Limb (tissue), 2 donors: ENCODE data around the gene GPR176.
"Not testable (repeated sequence)": the region's sequence is repeated elsewhere in the genome, so short reads cannot be mapped to it uniquely, and the experiment has no call there.

ENCODE experiments used
- DNase-seq, 2 donors: peaks; one replicate each; pipeline ENCODE4 v3.0.0-alpha.2; 2016; ENCODE audit errors: extremely low spot score in 2 of 2

GPR176 gene

DNA sequence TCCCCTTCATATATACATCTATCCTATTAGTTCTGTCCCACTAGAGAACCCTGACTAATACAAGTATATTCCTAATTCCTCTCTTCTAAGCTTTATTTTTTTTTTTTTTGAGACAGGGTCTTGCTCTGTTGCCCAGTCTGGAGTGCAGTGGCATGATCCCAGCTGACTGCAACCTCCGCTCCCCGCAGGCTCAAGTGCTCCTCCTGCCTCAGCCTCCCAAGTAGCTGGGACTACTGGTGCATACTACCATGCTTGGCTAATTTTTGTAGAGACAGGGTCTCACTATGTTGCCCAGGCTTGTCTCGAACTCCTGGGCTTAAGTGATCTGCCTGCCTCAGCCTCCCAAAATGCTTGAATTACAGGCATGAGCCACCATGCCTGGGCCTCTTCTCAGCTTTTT is 107.4 kb downstream of the GPR176 start:
- not testable (repeated sequence) for DNase-seq

DNA sequence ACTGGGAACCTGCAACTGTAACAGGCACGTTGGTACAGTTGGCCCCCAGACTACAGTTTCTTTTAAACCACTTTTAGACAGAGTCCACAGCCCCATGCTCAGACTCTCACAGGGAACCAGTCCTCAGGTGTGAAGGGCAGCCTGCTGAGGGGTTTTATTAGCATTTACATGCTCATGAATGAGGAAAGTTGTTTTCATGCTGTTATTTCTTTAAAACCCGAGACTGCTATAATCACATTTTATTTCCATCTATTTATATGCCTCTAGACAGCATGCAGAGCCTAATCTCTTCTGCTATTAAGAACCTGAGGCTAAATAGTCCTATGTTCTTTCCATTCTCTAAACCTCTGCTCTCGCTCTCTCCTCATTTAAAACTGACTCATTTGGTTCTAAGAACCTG is 111.2 kb downstream of the GPR176 start:
- no peak for DNase-seq

DNA sequence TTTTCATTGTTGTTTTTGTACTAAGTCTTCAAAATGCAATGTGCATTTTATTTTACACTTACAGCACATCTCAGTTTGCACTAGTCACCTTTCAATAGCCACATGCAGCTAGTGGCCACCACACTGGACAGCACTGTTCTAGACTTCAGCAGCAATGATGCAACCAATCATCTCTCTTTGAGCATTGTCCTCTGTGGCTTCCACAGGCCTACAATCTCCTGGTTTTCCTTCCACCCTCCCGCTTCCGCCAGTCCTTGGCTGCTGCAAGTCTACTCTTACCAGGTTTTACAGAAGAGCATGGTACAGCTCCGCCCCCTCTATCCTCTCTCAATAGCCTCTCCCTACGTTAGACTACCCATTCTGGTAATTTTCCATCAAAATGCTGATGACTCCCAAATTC is 112.3 kb downstream of the GPR176 start:
- no peak for DNase-seq

DNA sequence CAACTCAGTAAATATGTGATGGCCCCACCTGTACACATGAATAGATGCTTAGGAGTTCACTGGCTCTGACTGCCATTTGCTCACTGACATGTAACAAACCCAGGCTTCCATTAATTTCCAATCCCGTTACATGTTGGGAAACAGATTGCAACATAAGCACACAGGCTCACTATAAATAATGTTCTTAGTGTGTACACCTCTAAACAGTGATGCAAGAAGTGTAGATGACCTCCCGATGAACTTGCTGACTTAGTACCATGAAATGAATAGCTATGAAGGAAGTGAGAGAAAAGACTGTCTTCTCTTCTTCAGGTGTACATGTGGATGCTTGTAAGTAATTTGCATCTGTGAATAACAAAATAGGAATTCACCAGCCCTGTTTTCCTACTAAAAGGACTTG is 116.0 kb downstream of the GPR176 start:
- no peak for DNase-seq

DNA sequence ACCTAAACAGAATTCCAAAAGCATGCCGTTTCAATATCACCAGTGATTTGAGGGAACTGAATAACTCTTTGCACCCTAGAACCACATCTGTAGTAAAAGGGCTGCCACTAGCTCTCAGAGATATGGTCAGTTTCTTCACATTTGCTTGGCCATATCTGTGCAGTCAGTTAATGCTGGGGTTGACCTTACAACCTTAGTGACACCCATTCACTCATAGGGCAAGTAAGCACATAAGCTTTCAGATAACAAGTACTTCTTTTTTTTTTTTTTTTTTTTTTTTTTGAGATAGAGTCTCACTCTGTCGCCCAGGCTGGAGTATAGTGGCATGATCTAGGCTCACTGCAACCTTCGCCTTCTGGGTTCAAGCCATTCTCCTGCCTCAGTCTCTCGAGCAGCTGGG is 117.0 kb downstream of the GPR176 start:
- DNase-seq = no peak

DNA sequence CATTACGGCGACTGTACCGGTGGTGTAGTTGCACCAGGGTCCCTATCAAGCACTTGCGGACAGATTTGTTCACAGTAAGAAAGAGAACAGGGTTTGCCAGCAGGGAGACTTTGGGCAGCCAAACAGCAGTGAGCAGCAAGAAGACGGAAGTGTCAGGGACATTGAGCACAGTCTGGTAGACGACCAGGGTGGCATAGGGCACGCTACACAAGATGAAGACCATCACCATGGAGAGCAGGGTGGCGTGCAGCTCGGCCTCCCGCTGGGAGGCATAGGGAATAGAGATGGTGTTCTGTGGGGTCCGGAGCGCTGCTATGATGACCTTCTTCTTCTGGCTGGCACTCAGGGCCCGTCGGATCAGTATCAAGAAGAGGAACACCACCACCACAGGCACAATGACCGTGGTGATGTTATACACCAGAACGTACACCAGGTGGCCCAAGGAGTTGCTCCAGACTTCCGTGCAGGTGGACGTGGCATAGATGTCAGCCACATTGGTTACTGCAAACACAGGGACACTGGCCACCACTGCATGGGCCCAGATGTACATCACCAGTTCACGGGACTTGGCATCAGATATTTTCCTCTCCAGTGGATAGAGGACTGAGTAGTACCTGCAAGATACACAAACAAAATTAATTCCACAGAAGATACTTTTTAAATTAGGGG is 118.3 kb downstream of the GPR176 start:
- DNase-seq = no peak

DNA sequence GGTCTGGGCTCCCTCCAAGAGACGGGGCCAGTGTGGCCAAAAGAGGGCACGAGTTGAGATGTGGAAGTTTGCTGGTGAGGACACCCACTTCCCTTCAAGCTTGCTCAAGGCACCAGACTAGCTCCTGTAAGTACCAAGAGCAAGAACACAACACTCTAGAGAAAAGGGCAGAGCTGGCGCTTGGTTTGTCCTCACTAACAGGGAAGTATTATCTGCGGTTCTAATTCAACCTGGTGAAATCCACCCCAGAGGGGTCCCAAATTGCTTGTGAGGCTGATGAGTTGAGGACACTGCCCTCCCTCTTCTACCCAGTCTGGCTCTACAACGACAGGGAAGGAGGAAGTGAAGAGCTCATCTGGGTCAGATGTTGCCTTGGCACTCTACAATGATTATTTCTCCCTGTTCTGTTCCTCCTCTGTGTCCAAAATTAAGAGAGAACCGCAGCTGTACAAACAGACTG is 120.5 kb downstream of the GPR176 start:
- no peak for DNase-seq

DNA sequence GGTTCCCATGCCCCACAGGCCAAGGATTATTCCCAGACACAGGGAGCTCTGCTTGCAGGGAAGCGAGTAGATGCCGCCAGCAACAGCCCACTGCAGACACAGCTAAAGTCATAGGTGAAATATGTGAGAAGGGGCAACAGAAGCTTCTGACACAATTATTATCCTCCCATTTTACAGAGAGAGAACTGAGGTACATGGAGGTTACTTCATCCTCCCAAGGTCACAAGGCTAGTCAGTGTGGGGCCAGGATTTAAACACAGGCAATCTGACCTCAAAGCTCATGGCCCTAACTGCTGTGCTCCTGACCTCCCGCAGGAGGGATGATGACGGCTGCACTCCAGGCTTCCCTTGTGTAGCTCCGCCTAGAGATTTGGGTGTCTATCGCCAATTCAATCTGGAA is 121.7 kb downstream of the GPR176 start:
- DNase-seq = no peak

DNA sequence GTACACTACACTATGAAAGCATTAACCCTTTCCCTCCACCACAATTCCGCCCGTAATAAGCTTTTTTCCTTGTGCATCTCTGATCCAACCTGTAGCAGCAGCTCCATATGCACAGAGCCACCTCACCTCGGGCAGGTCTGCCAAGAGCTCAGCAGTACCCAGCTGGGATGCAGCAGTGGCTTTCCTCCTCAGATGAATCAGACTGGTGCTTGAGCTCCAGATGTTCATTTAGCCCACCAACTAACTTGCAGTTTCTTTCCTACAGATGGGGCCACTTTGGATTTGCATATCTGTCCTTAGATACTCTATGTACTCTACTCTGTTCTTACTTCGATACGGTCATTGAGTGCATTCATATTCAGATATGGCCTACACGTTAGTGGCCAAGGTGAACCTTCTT is 122.7 kb downstream of the GPR176 start:
- no peak for DNase-seq

DNA sequence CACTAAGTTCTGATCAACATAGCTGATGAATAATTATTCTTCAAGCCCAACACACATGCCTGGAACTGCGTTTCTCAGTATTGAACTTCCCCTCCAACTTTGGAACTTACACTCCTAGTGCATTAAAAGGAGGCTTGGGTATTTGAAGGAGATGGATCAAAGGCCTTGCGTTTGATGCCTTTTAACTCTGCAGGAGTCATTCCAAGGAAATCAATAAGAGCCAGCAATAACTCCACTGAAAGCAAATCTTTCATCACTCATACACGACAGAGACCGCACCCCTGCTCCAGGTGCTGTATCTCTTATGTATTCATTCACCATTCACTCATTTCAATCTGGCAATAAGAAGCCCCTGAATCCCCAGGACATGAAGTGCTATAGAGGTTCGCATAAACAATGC is 123.5 kb downstream of the GPR176 start:
- no peak for DNase-seq

DNA sequence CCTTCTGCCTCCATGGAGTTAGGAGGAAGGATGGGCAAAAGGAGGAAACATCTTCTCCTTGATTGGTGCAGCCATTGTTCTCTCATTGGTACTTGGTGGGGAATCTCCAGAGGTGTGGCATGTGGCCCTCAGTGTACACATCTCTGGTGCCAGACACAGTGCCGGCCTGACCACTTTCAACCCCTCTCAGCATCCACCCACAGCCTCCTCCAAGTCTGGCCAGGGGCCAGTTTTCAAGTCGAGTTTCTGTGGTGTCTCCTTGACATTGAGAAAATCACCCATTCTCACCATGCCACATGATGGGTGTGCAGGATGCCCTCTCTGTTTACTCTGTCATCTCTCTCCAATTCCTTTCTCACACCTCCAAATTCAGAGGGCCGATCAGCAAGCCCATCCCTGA is 124.6 kb downstream of the GPR176 start:
- no peak for DNase-seq

DNA sequence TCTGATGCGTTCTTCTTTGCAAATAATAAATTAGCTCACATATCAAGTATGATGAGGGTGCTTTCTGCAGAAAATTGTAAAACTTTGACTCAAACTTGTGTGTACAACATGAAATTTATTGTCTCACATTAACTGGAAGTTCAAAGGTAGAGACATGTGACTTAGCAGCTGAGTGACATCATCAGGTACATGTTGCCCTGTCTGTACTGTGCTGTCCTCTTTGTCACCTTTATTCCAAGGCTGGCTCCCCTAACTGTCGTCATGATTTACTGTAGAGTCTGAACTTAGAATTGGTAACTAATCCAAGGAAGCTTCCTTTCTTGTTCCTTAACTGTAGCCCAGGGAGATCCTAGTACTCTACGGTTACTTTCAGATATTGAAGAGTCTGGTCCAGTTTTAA is 125.1 kb downstream of the GPR176 start:
- DNase-seq = no peak

DNA sequence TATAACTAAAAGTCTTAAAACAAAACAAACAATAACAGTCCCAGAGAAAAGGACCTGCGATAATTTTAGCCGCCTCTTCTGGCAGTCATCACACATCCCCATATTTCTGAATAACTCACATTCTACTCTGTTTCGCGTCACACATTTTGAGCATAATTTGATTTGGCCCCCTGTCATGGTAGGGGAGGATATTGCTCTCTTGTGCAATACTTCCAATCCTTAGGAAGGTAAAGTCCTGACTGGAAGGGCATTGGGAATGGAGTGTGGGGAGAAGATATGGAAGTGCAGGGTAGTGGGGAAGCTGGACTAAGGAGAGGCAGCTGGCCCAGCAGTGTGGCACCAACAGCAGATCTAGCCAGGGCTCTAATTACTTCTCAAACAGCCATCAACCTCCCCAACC is 126.1 kb downstream of the GPR176 start:
- no peak for DNase-seq

DNA sequence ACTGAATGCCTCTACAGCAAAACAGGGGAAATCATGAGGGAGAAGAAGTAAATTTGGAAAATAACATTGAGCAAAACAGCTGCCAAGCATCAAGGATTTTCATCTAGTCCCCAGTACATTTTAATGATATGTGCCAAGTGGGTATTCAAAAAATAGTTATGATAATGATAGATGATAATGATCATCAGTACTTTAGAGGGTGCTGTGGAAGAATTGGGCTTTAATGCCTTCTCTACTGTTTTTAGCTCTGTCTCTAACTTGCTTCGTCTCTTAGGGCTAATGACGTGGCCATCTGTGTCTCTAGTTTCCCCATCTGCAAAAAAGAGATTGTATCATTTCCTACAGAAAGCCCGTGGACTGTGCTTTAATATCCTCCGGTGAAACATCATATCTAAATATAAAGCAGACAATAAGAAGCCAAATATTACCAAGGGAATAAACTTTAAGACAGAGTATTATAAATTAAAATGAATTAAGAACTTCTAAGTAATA is 127.2 kb downstream of the GPR176 start:
- peak in 1 of 2 donors; percentile 39 for DNase-seq

DNA sequence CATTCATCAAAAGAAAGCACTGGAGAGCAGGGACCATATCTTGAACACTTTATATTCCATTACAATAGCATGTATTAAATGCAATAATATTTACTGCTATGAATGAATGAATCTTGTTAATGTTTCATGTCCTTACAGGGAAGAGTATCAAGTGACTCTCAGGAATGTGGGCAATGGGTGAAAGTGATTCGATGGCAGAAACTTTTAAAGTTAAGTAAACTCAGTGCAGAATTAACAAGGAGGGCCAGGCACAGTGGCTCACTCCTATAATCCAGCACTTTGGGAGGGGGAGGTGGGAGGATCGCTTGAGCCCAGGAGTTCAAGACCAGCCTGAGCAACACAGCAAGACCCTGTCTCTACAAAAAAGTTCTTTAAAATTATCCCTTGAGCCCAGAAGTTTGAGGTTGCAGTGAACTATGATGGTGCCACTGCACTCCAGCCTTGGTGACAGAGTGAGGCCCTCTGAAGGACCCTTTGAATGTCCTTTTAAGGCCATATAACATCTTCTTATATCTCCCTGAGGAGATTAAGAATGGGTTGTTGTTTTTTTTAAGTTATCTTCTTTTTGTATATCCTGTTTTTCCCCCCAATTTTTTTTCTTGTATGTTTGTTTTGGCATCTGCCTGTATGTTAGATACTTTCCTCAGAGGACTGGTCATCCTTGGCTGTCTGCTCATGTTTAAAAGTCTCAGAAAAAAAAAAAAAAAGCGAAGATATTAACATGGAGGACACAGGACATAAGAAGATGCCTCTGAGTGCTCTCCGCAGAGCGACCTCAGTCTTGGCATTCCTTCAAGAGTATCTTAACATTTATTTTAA is 127.8 kb downstream of the GPR176 start:
- no peak for DNase-seq

DNA sequence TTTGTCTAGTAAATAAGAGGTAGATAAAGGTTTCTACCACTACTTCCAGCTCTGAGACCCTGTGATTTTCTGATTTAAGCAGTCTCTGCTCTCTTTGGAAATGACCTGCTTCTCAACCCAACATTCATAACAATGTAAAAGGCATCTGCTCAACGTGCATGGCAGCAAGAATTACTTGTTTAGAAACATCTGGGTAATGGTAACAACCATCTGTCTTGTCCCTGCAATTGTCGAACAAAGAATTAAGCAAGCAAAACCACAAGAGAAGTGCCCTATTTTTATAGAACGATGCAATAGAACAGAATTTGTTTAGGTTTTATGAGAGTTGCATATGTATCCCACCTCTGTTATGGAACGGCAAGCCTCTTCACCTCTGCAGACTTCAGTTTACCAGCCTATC is 130.3 kb downstream of the GPR176 start:
- DNase-seq = no peak

DNA sequence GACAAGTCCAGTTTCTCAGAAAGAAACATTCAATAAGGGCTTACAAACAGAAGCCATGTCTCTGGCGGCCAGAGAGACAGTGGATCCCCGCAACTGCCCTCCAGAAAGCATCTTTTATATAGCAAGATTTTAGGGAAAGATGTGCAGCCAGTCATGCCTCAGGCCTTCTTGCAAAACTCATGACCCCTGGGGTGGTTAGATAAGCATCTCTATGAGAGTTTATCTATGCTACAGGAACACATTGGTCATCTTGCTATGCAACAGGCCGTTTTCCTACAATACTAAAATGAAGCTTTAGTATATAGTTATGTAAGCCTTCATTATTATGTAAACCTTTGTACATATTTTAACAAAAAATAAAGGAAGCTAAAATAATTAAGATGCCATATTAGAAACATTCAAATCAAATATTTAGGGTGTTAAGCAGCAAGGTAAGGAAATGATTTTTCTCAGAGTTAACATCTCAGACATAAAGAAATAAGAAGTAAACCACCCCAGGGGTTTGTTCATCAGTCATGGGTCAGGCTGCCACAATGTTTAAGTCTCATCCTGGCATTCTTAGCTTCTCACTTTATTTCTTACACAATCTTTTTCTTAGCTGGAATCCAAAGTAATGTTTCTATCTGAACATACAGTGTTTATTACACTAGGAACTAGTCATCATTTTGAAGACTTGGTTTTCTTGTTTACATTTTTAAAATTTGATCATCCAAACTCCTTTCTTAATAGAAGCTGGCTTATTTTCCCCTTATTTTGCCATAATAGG is 131.1 kb downstream of the GPR176 start:
- no peak for DNase-seq

DNA sequence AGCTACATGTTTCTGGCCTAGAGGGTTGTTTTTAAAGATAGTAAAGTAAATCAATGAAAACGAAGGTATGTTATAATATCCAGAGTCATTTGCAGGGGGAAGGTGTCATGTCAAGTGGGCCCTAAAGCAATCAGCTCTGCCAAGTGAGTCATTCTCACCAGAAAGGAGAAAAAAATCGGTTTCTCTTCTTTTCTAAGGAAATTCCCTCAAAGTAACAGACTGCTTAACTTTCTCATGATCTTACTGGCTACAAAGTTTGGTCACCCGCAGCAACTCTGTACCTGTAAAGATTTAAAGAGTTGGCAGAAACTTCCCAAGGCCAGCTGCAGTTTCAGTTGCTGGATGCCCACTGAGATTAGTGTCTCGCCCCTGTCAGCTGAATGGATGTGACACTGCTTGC is 132.0 kb downstream of the GPR176 start:
- DNase-seq = no peak

DNA sequence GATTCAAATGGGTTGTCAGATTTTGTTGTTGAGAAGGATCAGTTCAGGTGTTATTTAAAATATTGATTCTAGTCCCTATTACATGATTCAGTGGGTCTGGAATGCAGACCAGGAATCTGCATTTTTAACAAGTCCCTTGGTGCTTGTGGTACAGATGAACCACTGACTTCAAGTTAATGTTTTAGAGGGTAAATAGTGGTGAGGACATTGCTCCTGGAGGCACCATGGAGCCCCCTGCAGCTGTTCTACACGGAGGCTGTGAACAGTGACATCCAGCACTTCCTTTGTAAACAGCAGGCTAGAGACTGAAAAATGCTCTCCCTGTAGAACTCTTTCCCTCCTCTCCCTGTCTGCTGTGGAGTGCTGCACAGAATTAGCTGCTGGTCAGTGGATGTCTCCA is 132.6 kb downstream of the GPR176 start:
- no peak for DNase-seq

DNA sequence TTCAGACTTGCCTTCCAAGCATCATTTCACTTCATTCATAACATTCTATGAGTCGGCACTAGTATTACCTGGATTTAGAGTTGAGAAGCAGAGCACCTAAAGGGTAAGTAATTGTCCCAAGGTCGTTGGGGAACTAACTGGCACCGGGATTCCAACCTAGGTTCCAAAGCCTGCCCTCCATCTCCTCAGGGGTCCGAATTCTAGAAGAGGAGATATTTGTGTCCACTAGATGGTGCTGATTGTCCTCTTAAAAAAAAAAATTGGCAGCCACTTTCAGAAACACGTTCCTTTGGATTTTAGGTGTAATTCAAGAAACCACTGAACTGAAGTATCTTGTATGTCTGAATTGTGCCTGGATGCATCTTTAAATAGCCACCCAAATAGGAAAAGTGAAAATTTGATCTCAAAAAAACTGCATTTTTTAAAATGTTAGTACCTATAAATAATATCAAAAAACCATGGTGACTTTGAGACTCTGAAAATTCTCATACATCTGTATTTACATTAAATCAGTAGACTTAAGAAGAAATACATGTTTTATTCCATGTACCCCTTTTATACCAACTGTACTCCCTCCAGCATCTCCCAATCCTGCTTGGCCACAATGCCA is 133.5 kb downstream of the GPR176 start:
- DNase-seq = peak in 1 of 2 donors; percentile 81

DNA sequence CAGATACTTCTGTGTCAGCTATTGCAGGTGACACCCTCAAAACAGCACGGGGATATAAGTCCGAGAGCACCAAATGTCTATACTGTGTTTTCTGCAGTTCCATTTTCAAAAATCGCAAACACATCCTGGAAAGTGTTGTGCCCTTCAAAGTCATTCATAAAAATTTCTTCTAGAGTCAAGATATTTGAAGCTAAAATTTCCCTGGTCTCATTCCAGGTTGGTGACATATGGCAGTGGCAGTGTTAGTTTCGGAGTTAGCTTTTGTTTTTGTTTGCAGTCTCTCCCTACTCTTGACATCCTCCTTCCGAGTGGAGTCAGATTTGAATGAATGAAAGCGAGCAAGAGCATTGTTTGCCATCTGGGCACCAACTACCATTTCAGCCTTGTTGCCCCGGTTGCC is 134.2 kb downstream of the GPR176 start:
- no peak for DNase-seq

DNA sequence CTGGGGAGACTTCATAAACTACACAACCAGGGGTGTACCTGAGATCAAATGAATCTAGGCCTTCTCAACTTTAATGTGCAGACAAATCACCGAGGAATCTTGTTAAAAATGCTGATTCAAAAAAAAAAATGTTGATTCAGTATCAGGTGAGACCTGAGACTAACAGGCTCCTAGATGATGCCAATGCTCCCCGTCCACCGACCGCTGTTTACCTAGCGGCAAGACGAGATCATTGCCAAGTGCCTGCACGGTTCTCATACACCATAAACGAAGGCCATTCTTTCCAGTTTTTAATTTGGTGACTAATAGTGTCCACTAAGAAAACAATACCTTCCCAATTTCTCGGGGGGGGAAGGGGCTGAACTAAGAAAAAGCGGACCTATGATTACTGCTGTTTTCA is 134.9 kb downstream of the GPR176 start:
- no peak for DNase-seq
